ENCODE data around the gene MAP2K5.
"Not testable (repeated sequence)": the region's sequence is repeated elsewhere in the genome, so short reads cannot be mapped to it uniquely, and the experiment has no call there.

MAP2K5 gene

DNA sequence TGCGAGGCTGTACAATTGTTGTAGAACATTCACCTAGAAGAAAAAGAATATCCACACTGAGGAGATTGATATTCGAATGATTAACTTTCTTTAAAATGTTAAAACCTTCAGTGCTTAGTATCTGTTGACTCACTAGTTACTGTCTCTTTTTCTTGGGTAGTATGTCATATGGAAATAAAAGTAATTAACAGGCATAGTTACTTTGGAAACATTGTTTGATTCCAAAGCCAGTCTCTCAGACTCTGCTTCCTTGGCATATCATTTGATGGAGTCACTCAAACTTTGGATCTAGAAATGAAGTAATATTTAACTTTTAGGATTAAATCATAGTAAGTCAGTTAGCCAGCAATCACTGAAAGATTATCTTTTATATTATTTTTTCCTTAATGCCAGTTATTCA lies 63.4 kb downstream of the MAP2K5 start:
- no peak for DNase-seq

DNA sequence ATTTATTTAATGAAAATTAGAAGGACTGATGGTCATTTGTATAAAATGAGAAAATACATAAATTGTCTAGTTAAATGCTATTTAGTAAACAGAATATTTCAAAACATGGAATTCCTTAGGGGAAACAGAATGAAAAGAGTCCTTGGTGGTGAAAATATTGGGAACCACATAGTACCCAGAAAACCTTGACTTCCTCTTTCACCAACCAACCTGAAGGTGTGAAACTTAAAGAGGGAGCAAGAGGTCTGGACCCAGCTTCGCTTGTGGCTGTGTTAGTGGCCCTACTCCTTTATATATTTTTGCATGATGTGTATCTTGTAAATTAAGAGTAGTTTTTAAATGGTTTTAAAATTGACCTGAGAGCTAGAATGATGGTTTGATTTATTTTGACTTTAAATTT lies 64.2 kb downstream of the MAP2K5 start:
- no peak for DNase-seq

DNA sequence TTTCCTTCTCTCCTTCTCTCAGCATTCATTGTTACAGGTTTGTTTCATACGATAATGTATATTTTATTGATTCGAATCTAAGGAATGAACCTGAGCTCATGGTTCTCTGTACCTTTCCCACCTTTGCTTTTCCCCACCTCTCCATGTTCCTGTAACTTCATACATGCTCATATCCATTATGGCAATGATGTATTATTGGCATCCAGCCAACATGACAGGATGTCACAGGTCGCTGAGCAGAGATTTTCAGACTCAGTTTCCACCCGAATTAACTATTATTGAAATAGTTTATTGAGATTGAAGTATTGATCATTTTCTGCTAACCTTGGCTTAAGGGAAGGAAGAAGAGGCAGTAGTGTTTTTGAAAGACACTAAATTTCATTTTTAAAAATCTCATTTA lies 64.8 kb downstream of the MAP2K5 start:
- no peak for DNase-seq

DNA sequence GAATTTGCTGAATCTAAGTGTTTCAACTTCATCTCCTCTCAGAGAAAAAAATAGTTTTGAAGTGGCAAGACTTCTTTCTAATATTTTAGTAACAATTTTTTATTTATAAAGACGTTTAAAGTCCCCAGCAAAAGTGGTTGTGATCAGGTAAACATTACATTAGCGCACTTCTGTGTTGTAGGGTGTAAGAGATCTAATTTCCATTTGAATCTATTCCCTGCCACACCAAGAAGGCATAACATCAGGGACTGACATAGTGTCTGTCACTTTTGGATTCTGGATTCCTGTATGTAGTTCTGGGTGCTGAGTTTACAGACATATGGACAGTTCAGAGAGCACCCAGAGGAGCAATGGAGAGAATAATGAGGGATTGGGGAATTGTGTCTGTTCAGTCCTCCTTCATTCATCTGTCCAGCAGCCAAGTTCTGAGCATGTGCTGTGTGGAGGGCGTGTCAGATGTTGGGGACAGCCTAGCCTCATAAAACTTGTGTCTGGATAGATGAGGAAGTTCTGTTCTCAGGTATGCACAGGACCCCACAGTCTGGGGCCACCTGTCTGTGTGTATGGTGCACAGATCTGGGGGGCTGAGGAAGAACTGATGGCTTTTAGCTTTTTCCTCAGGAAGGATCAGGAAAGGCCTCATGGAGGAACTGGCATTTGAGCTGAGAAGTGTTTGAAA lies 65.6 kb downstream of the MAP2K5 start:
- no peak for DNase-seq

DNA sequence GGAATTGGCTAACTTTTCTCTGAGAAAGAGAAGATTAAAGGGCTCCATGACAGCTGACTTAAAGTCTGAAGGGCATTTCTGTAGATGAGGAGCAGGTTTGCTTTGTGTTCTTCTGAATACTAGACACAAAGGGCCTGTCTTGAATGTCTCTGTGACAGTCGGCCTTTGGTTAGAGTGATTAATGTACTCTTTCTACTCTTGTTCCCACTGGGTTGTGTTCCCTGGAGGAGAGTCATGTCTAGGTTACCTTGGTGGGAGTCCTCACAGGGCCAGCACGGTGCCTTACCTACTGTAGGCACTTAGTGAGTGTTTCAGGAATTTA lies 66.1 kb downstream of the MAP2K5 start:
- no peak for DNase-seq

DNA sequence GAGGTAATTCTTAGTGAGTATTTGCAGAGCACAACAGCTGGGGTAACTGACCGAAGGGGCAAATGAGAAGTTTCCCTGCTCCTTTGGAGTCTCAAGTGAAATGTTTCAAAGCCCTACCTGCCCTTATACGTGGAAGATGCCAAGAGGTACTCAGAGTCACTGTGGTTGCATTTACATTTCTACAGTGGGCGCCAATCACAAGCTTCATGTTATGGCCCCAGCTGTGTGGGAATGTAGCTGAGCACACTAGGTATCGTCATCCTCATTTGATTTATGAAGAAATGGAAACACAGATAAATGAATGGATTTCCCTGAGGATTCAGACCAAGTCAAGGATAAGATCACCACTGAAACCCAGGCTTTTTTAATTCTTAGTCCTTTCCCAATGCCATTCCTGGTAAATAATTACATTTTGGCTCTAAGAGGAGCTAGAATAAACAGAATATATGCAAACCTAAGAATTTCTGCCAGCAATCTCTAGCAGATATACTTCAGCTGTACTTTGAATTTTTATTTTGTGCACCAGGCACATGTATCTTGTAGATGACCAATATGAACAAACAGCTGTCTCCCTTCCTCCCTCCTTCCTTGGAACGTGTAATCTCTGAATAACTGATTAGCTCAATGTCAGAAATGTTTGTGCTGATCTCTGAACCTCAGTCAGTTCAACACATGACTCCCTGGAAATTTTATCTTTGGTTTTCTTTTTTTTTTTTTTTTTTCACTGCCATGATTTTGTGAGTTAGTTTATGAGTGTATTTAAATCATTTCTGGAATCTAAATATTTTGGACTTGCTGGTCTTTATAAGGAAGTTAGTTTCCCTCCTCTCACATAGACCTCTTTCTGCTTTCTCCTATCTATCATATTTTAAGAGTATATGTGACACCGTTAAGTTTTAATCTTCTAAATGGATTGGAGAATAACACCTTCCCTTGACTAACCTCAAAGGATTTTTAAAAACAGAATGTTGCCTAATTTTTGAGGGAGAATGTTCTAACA lies 69.2 kb downstream of the MAP2K5 start:
- DNase-seq, result no peak

DNA sequence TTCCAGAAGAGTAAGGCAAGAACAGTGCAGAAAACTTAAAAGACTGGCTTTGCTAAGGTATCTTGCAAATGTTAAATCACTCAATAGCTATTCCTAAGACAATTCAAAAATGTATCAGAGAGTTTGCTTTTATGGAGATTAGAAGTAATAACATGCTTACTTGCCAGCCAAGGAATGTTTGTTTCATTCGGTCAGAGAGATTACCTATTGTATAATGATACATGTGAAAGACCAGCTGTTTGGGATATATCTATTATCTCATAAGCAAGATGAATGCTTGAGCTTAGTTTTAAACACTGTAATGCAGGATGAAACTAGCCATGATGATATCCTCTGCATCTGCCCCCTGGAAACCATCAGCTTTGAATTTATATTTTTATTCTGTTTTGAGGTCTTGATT lies 70.7 kb downstream of the MAP2K5 start:
- no peak for DNase-seq

DNA sequence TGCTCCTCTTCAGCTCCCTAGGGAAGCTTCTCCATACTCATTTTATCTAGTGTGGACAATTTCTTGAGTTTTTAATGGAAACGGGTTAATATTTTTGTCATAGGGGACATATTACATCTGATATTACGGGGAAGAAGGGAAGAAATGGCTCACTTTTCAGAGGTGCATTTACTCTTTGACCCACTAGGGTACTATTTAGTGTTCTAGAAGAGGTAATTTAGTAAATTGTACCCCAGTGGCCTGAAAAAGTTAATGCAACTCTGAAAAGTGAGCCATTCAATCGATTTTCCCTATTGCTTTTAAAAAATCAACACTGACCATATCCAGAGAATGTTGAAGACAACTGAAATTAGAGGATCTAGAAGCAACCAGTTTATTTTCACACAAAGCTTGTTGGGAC lies 71.2 kb downstream of the MAP2K5 start:
- DNase-seq, result no peak

DNA sequence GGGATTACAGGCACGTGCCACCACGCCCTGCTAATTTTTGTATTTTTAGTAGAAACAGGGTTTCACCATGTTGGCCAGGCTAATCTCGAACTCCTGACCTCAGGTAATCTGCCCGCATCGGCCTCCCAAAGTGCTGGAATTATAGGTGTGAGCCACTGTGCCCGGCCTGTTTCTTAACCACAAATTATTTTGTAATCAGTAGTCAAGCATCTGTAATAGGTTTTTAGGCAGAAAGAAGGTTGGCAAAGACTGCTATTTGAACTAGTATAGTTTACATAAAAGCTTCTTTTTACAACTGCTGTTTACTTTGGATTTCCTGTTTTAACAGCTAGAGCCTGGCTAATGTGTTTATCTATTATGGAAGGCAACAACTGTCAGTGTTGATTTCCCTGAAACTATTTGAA lies 72.6 kb downstream of the MAP2K5 start:
- DNase-seq, result not testable (repeated sequence)

DNA sequence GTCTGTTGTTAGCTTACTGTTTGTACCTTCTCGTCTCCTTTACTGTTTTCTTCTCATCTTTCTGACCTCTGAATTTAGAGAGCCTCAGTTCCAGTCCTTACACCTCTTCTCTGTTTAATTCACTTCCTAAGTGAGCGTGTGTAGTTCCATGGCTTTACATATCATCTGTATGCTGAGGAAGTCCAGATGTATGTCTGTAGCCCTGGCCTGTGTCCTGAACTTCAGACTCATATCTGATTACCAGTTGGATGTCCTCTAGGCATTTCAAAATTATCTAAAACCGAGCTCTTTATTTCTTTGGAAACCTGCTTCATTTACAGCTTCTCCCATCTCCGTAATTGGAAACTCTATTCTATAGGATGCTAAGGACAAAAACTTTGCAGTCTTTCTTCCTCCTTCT lies 75.8 kb downstream of the MAP2K5 start:
- DNase-seq, result no peak

DNA sequence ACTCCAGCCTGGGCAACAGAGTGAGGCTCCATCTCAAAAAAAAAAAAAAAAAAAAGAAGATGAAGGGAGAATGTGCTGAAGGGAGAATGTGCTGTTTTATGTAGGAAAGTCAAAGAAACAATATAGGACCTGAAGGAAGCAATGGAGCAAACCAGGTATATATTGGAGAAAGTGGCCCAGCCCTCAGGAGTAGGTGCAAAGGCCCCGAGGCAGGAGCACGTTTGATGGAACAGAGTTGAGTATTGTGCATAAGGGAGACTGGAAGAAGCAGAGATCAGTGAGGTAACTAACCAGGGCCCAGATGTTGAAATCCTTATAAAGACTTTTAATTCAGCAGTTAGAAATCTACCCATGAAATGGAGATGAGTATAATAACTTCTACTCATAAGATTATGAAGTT lies 79.6 kb downstream of the MAP2K5 start:
- no peak for DNase-seq

DNA sequence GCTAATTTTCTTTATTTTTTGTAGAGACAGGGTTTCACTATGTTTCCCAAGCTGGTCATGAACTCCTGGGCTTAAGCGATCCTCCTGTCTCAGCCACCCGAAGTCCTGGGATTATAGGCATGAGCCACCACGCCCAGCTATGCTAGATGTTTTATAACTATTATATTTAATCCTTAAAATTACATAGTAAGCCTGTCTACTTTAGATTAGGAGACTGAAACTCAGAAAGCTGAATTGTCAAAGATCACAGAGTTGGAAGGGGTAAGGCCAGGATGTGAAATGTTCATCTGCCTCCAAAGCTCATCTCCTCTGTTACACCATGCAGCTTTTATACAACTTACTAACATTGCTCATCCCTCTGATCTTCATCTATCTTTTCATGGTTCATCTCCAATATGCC lies 89.8 kb downstream of the MAP2K5 start:
- no peak for DNase-seq

DNA sequence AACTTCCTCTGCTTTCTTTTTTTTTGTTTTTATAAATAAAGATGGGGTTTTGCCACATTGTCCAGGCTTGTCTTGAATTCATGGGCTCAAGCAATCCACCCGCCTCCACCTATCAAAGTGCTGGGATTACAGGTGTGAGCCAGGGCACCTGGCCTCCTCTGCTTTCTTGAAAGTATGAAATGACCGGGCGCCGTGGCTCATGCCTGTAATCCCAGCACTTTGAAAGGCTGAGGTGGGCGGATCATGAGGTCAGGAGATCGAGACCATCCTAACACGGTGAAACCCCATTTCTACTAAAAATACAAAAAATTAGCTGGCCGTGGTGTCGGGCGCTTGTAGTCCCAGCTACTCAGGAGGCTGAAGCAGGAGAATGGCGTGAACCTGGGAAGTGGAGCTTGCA lies 93.4 kb downstream of the MAP2K5 start:
- peak; percentile 32 for DNase-seq

DNA sequence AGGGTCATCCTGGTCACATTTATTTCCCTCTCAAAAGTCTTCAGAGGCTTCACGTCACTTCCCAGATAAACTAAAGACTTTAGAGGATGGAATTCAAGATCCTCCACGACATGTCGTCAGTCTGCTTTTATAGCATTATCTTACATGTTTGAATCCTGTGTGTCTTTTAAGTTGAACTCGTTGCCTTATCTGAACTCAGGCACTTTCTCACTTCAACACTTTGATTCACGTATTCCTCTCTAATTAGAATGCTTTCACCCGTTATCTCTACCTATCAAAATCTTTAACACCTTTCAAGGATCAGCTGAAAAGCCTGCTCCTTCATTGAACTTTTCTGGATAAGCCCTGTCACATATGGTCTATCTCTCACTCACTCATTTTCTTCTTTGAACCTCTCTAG lies 97.1 kb downstream of the MAP2K5 start:
- no peak for DNase-seq

DNA sequence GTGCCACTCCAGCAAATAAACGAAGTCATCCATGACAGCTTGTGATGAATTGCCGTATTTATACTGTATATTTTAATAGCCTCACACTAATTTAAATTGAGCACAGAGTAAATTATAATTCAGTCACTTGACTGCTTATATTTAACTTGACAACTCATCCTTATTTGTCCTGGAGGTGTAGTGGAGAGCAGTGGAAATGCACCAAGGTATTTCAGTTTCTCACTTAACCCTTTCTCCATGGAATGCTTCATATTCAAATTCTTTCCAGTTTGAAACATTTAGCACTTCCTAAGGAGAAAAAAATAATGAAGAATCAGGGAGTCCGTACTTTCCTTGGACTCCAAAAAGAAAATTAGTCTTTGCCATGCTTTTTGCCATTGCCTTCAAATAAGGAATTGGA lies 99.0 kb downstream of the MAP2K5 start:
- DNase-seq, result no peak

DNA sequence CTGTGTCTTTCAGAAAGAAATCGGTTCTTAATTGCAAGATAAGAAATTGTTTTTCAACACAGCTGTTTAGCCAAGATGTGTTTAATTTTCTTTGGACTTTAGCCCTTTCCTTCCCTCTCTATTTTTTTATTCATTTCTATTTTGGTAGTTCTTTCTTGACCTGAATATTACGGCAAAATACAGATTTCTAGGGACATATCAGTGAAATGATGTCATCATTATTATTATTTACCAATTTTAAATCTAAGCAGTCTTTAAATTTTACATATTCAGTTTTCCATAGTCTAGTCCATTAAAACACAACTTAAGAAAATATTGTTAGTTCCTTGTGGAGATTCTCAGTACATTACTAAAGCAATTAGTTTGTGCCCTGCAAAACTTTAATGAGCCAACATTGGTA lies 104.3 kb downstream of the MAP2K5 start:
- DNase-seq, result no peak

DNA sequence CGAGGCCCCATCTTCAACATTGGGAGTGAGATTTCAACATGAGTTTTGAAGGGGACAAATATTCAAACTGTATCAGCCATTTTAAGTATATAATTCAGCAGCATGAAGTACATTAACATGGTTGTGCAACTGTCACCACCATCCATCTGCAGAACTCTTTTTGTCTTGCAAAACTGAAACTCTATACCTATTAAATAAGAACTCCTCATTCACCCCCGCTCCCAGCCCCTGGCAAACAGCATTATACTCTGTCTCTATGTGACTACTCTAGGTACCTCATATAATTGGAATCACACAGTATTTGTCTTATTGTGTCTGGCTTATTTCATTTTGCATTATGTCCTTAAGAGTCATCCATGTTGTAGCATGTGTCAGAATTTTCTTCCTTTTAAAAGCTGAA lies 110.1 kb downstream of the MAP2K5 start:
- DNase-seq, result no peak

DNA sequence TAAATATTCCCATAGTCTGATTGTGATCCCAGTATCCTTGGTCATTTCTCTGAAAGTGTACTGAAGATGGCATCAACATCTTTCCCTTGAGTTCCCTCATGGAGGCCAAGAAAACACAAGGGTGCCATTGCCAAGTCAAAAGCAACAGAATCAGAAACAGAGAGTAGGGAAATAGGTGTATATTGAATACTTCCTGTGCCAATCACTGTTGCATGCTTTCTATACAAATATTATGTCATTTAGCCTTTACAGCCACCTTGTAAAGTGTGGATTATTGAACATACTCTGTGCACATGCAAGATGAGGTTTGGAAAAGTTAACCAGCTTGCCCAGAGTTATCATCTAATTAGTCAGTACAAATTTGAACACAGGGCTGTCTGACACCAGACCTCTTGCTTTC lies 117.9 kb downstream of the MAP2K5 start:
- DNase-seq, result no peak

DNA sequence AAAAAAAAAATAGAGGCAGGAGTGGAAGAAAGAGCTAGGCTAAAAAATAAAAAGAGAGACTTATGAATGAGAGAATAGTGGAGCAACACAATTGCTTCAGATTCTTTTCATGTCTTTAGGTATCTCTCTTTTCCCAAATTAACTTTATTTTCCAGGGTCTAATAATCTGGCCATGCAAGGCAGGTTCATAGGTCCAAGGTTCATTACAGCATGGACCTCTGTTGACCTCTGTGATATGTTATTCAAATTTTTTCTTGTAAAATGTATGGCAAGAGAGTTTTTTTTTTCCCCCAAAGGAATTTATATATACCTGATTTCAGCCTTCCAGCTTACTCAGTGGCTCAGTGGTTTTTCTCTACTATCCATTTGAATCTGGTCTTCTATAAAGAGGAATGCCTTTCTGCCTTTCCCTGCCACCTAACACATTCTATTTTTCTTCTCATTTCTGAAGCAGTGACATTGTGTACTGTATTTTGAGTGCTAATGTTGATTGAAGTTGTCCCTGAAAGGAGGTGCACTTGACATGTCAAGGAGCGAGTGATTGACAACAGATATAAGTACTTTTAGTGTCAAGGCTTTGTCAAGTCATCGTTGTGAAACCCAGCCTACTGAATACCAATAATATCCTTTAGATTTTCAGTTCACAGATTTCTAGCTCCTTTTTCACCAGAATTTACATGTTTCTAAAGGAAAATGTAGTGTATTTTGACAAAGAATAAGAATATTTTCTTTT lies 118.5 kb downstream of the MAP2K5 start:
- DNase-seq, result no peak

DNA sequence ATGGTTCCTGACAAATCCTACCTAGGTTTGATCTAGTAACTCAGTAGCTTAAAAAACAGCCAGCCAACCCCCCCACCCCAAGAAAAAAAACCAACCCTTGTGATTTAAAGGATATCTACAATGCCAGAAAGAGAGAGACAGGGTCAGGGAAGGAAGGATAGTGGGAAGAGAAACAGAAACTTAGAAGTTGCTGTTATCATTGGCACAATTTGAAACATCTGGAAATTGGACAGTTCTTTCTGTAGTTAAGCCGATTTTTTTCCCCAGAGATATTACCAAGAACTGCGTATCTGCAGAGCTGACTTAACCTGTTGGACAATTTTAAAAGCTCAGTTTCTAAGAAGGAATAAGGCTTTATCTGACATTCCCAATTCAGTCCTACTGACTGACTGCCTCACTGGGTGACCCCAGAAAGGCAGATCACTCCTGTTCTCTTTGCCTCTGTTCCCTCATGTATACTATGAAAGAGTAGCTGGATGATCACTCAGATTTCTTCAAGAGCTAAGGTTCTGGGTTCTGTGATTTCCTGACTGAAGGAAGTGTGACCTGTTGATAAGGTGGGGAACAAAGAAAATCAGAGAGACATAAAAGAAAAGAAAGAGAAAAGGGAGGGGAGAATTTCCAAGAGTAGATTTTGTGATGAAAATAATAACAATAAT lies 128.3 kb downstream of the MAP2K5 start:
- DNase-seq, result no peak

DNA sequence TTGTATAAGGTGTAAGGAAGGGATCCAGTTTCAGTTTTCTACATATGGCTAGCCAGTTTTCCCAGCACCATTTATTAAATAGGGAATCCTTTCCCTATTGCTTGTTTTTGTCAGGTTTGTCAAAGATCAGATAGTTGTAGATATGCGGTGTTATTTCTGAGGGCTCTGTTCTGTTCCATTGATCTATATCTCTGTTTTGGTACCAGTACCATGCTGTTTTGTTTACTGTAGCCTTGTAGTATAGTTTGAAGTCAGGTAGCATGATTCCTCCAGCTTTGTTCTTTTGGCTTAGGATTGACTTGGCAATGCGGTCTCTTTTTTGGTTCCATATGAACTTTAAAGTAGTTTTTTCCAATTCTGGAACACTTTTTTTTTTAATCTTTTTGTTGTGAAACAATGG lies 130.3 kb downstream of the MAP2K5 start:
- not testable (repeated sequence) for DNase-seq

DNA sequence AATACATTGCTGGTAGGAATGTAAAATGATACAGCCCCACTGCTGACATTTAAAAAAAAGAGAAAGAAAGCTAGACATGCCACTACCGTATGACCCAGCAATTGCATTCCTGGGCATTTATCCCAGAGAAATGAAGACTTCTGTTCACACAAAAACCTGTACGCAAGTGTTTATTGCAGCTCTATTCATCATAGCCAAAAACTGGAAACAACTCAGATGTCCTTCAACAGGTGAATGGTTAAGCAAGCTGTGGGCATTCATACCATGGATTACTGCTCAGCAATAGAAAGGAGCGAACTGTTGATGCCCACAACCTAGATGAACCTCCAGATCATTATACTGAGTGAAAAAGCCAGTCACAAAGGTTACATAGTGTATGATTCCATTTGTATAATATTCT lies 132.5 kb downstream of the MAP2K5 start:
- DNase-seq, result no peak

DNA sequence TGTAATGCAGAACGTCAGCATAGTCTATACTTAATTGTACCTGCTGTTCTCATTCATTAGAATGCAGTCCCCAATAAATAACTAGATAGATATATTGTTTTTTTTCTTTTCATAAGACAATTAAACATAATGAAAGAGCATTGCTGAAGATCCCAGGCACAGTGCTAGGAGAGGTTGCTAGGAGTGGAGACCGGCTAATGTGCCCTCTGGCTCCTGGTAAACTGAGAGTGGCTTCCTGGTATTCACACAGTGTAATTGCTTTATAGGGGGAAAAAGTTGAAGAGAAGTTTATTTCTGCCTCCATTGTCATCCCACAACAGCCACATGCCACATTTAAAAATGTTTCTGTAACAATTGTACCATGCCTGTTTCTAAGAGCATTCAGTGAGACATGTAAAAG lies 135.6 kb downstream of the MAP2K5 start:
- DNase-seq, result no peak
